Thyroid gland (tissue), 4 donors: ENCODE data around the gene TMEM41A. TPM values are rescaled to one million over a fixed set of nuclear protein-coding genes. Genes with fewer than 3 reads are reported as not detected.

Source experiments
- DNase-seq, 2 donors: peaks; one replicate each; pipeline ENCODE4 v3.0.0-alpha.2; 2019
- H3K27ac ChIP-seq, 3 donors: fragments of 200-600 bp; sonication (generic); 1 replicate in 2 of 3; 2 replicates in 1 of 3; pipeline ENCODE4 v1.5.1; 2016 to 2019; ENCODE audit warnings: mild to moderate bottlenecking in 1 of 3, moderate library complexity in 1 of 3
- H3K27me3 ChIP-seq: fragments of 200-600 bp; sonication (generic); one replicate; pipeline ENCODE4 v1.5.1; 2019
- H3K36me3 ChIP-seq, 2 donors: fragments of 200-600 bp; sonication (generic); one replicate each; pipeline ENCODE4 v1.5.1; 2016 to 2019
- H3K4me1 ChIP-seq, 2 donors: fragments of 200-600 bp; sonication (generic); one replicate each; pipeline ENCODE4 v1.5.1; 2017 to 2019
- H3K4me3 ChIP-seq, 3 donors: fragments of 200-600 bp; sonication (generic); replicated peaks in 1 of 3; 1 replicate in 2 of 3; 2 replicates in 1 of 3; pipeline ENCODE4 v1.5.1; 2016; ENCODE audit warnings: mild to moderate bottlenecking in 1 of 3
- H3K9me3 ChIP-seq: fragments of 200-600 bp; sonication (generic); one replicate; pipeline ENCODE4 v1.5.1; 2017
- CTCF ChIP-seq, 6 experiments: fragments of 200-600 bp in 3 of 6; fragments of 450-650 bp in 3 of 6; sonication (generic) in 3 of 6; IDR thresholded peaks; one replicate each; pipeline ENCODE4 v1.5.1; 2016 to 2019; ENCODE audit warnings: antibody characterized with exemption in 6 of 6, mild to moderate bottlenecking in 2 of 6, inconsistent platforms in 1 of 6, moderate library complexity in 1 of 6
- POLR2A ChIP-seq, 2 donors: fragments of 450-650 bp; IDR thresholded peaks; one replicate each; pipeline ENCODE4 v1.6.1; 2017; ENCODE audit warnings: antibody characterized with exemption in 2 of 2, mild to moderate bottlenecking in 2 of 2, moderate library complexity in 1 of 2
- WGBS, 2 donors: methylation state at CpG; one replicate each; pipeline ENCODE4 v1.1.5; 2017; 5-methylcytosine and 5-hydroxymethylcytosine counted together
- intact Hi-C: fragments of 100-400 bp; cut with DNase I; formaldehyde crosslinking; loops from one replicate; pipeline ENCODE4 v1.15.1; 2023
- total RNA-seq, 4 donors: library from RNA; depleted of rRNA; stranded (reverse); fragments of >200 nt; gene quantifications; one replicate each; pipeline ENCODE4 v1.2.3, GENCODE V29; 2016

Gene TMEM41A
- total RNA-seq, 4 donors from 2014 or later = 9.9 to 16.9 (median 11.7) TPM

- no peak for DNase-seq
- no peaks in the 10 kb centered on the region for H3K4me1 ChIP-seq
- no peaks in the 10 kb centered on the region for H3K9me3 ChIP-seq
- TF ChIP-seq CTCF (IDR thresholded peaks at IDR 0.05) (no peak), POLR2A (IDR thresholded peaks at IDR 0.05) (no peak)
- H3K36me3 ChIP-seq = no peaks in the 10 kb centered on the region
- no peak overlapping the region for H3K4me3 ChIP-seq
- intact Hi-C loops = no loop called here
- 45 to 54% methylated on average over 6 of the region's 6 CpGs for WGBS, 2 donors
- H3K27ac ChIP-seq = no peak overlapping the region
- no peaks in the 10 kb centered on the region for H3K27me3 ChIP-seq
Measured at GRCh38 chr3:185507883-185508282, 9.0 kb upstream of the TMEM41A start.

GRCh38 chr3:185504636-185505035 is 5.8 kb upstream of the TMEM41A start:
- no peak overlapping the region for H3K27ac ChIP-seq
- WGBS, 2 donors = 52 to 60% methylated on average over 3 of the region's 3 CpGs
- peaks cover 0 to 1% of the 10 kb centered on the region in 2 donors for H3K4me1 ChIP-seq

GRCh38 chr3:185503521-185503920 is 4.7 kb upstream of the TMEM41A start:
- TF ChIP-seq POLR2A (IDR thresholded peaks at IDR 0.05) (no peak), CTCF (IDR thresholded peaks at IDR 0.05) (no peak)
- H3K4me1 ChIP-seq = peaks cover 0 to 7% of the 10 kb centered on the region in 2 donors
- no peaks in the 10 kb centered on the region for H3K9me3 ChIP-seq
- no peak for DNase-seq
- no peak overlapping the region for H3K4me3 ChIP-seq
- no peak overlapping the region for H3K27ac ChIP-seq
- no peaks in the 10 kb centered on the region for H3K27me3 ChIP-seq
- WGBS, 2 donors = 50 to 53% methylated on average over 1 of the region's 1 CpG
- H3K36me3 ChIP-seq = no peaks in the 10 kb centered on the region
- intact Hi-C loops = no loop called here

More at GRCh38 chr3:185504636-185505035, 5.8 kb upstream of the TMEM41A start:
- Histone ChIP-seq H3K36me3 (no peaks in the 10 kb centered on the region), H3K9me3 (no peaks in the 10 kb centered on the region), H3K27me3 (no peaks in the 10 kb centered on the region), H3K4me3 (no peak overlapping the region)
- no peak for DNase-seq
- TF ChIP-seq POLR2A (IDR thresholded peaks at IDR 0.05) = no peak
- TF ChIP-seq CTCF (IDR thresholded peaks at IDR 0.05) = no peak
- intact Hi-C loops = no loop called here

GRCh38 chr3:185502987-185503386 is 4.2 kb upstream of the TMEM41A start:
- Histone ChIP-seq H3K4me1 (peaks cover 0 to 7% of the 10 kb centered on the region in 2 donors), H3K9me3 (no peaks in the 10 kb centered on the region), H3K27me3 (no peaks in the 10 kb centered on the region), H3K27ac (no peak overlapping the region), H3K4me3 (no peak overlapping the region), H3K36me3 (no peaks in the 10 kb centered on the region)
- intact Hi-C loops = no loop called here
- no peak for DNase-seq
- TF ChIP-seq CTCF (IDR thresholded peaks at IDR 0.05) (no peak), POLR2A (IDR thresholded peaks at IDR 0.05) (no peak)
- WGBS, 2 donors = 81 to 85% methylated on average over 3 of the region's 3 CpGs

- intact Hi-C loops = loop anchor here (10.0 kb wide), 1 partner anchor 95 kb away; the partner anchor contains the start of gene SENP2
- DNase-seq = no peak
- no peaks in the 10 kb centered on the region for H3K27me3 ChIP-seq
- no peak overlapping the region for H3K27ac ChIP-seq
- no peaks in the 10 kb centered on the region for H3K4me1 ChIP-seq
- TF ChIP-seq CTCF (IDR thresholded peaks at IDR 0.05) (no peak), POLR2A (IDR thresholded peaks at IDR 0.05) (no peak)
- no peaks in the 10 kb centered on the region for H3K9me3 ChIP-seq
- no peak overlapping the region for H3K4me3 ChIP-seq
- WGBS, 2 donors = 92% methylated on average over 4 of the region's 4 CpGs
- peaks cover 18 to 22% of the 10 kb centered on the region in 2 donors for H3K36me3 ChIP-seq
Measured at GRCh38 chr3:185490241-185490640, 8.6 kb downstream of the TMEM41A start.
